HG03378 (cell line): ENCODE results near the gene NR1I2.

Source experiments
- ATAC-seq: cut with Tn5 transposase; IDR thresholded peaks from one replicate; pipeline ENCODE4 v1.9.1; 2021; ENCODE audit warnings: mild to moderate bottlenecking, moderate library complexity; ENCODE audit not compliant: unreplicated experiment

NR1I2 gene

GRCh38 chr3:119817583-119818363 lies 35.9 kb downstream of the NR1I2 start:
- no peak for ATAC-seq

GRCh38 chr3:119818937-119819336 lies 37.0 kb downstream of the NR1I2 start:
- ATAC-seq: no peak

GRCh38 chr3:119819806-119820205 lies 37.9 kb downstream of the NR1I2 start:
- ATAC-seq: no peak

- ATAC-seq: no peak
Observed at GRCh38 chr3:119825820-119826219, 43.9 kb downstream of the NR1I2 start.

GRCh38 chr3:119826711-119827608 lies 45.1 kb downstream of the NR1I2 start:
- no peak for ATAC-seq

- ATAC-seq: no peak
Observed at GRCh38 chr3:119829420-119829819, 47.5 kb downstream of the NR1I2 start.

GRCh38 chr3:119831022-119831421 lies 49.1 kb downstream of the NR1I2 start:
- no peak for ATAC-seq

- no peak for ATAC-seq
Observed at GRCh38 chr3:119831941-119832371, 50.1 kb downstream of the NR1I2 start.

- no peak for ATAC-seq
Observed at GRCh38 chr3:119834754-119835370, 53.0 kb downstream of the NR1I2 start.

- no peak for ATAC-seq
Observed at GRCh38 chr3:119835556-119835955, 53.7 kb downstream of the NR1I2 start.

GRCh38 chr3:119841808-119842471 lies 60.0 kb downstream of the NR1I2 start:
- ATAC-seq: no peak

GRCh38 chr3:119849126-119849525 lies 67.2 kb downstream of the NR1I2 start:
- no peak for ATAC-seq

- no peak for ATAC-seq
Observed at GRCh38 chr3:119856695-119857094, 74.8 kb downstream of the NR1I2 start.

- ATAC-seq: no peak
Observed at GRCh38 chr3:119858957-119859356, 77.1 kb downstream of the NR1I2 start.

GRCh38 chr3:119859728-119860127 lies 77.8 kb downstream of the NR1I2 start:
- no peak for ATAC-seq

- ATAC-seq: no peak
Observed at GRCh38 chr3:119861681-119862080, 79.8 kb downstream of the NR1I2 start.

GRCh38 chr3:119862616-119863015 lies 80.7 kb downstream of the NR1I2 start:
- ATAC-seq: no peak

- ATAC-seq: no peak
Observed at GRCh38 chr3:119864476-119864875, 82.6 kb downstream of the NR1I2 start.
